ENCODE data around the gene CWC25. TPM values are rescaled to one million over a fixed set of nuclear protein-coding genes. Genes with fewer than 3 reads are reported as not detected.

Gene CWC25
- total and polyA plus RNA-seq, 4 donors: 20.1 to 21.4 (median 21.2) TPM

DNA sequence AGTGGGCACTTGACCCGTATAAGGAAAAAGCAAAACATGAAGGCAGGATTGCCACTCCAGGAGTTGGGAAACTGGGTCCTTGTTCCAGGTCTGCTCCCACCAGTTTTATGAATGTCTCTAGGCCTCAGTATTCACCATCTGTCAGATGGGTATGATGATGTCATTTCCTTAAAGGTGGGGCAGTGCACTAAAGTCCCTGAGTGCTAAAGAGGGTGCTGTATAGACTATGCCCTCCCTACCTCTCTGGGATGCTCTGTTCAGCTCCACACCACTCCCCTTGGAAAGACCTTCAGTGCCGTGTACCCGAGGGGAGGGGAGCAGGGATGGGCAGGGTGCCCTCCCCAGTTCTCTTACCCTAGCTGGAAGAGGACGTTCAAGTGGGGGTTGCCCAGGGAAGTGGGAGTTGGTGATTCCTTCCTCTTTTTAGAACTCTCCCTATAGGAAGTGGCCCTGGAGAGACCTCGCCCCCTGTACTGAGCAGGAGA is 46.9 kb upstream of the CWC25 start:
- TF ChIP-seq, protein P1, sequence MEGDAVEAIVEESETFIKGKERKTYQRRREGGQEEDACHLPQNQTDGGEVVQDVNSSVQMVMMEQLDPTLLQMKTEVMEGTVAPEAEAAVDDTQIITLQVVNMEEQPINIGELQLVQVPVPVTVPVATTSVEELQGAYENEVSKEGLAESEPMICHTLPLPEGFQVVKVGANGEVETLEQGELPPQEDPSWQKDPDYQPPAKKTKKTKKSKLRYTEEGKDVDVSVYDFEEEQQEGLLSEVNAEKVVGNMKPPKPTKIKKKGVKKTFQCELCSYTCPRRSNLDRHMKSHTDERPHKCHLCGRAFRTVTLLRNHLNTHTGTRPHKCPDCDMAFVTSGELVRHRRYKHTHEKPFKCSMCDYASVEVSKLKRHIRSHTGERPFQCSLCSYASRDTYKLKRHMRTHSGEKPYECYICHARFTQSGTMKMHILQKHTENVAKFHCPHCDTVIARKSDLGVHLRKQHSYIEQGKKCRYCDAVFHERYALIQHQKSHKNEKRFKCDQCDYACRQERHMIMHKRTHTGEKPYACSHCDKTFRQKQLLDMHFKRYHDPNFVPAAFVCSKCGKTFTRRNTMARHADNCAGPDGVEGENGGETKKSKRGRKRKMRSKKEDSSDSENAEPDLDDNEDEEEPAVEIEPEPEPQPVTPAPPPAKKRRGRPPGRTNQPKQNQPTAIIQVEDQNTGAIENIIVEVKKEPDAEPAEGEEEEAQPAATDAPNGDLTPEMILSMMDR (IDR thresholded peaks at IDR 0.05; ENCODE audit: control extremely low read depth, extremely low read depth): no peak
- Histone ChIP-seq H3K27me3 (ENCODE audit: control insufficient read depth in 3 of 3, insufficient read depth in 3 of 3, low read length in 2 of 3) (no peaks in the 10 kb centered on the region), H3K4me1 (ENCODE audit: control insufficient read depth in 5 of 5, insufficient read depth in 5 of 5, low read length in 5 of 5) (peaks cover 17 to 62% (median 37%) of the 10 kb centered on the region in 5 donors), H3K9ac (ENCODE audit: insufficient read depth in 1 of 2, low read length in 2 of 2) (peak overlapping the region in 1 of 2 donors; percentile 90), H3K27ac (ENCODE audit: low read depth in 1 of 2, low read length in 1 of 2) (peak overlapping the region in 1 of 2 donors; percentile 74), H3K4me3 (peak overlapping the region; percentile 93), H3K9me3 (ENCODE audit: control insufficient read depth in 4 of 4, insufficient read depth in 3 of 4, low read length in 3 of 4) (no peaks in the 10 kb centered on the region), H3K36me3 (ENCODE audit: control insufficient read depth in 4 of 4, insufficient read depth in 4 of 4, low read length in 4 of 4) (peaks cover 0 to 3% (median 1%) of the 10 kb centered on the region in 4 donors)
- ATAC-seq (ENCODE audit: insufficient read depth, low FRiP score) (no peak), DNase-seq (no peak)
- 11 to 12% methylated on average over 5 of the region's 5 CpGs for WGBS, 2 donors

GRCh38 chr17:38871247-38872015 is 46.3 kb upstream of the CWC25 start:
- peak; percentile 12 for ATAC-seq (ENCODE audit: insufficient read depth, low FRiP score)
- 18 to 25% methylated on average over 11 of the region's 11 CpGs for WGBS, 2 donors
- Histone ChIP-seq H3K9ac (ENCODE audit: insufficient read depth in 1 of 2, low read length in 2 of 2) (peak overlapping the region; percentile 57 to 90), H3K9me3 (ENCODE audit: control insufficient read depth in 4 of 4, insufficient read depth in 3 of 4, low read length in 3 of 4) (no peaks in the 10 kb centered on the region), H3K27me3 (ENCODE audit: control insufficient read depth in 3 of 3, insufficient read depth in 3 of 3, low read length in 2 of 3) (no peaks in the 10 kb centered on the region), H3K27ac (ENCODE audit: low read depth in 1 of 2, low read length in 1 of 2) (peak overlapping the region; percentile 55 to 74), H3K4me3 (peak overlapping the region; percentile 93), H3K36me3 (ENCODE audit: control insufficient read depth in 4 of 4, insufficient read depth in 4 of 4, low read length in 4 of 4) (peaks cover 0 to 3% (median 0%) of the 10 kb centered on the region in 4 donors), H3K4me1 (ENCODE audit: control insufficient read depth in 5 of 5, insufficient read depth in 5 of 5, low read length in 5 of 5) (peaks cover 17 to 62% (median 34%) of the 10 kb centered on the region in 5 donors)
- TF ChIP-seq, protein P1 (IDR thresholded peaks at IDR 0.05; ENCODE audit: control extremely low read depth, extremely low read depth): no peak
- peak; percentile 31 to 60 (median 47) for DNase-seq

GRCh38 chr17:38870259-38871165 is 45.4 kb upstream of the CWC25 start:
- DNase-seq: peak; percentile 82 to 89 (median 83)
- H3K27ac ChIP-seq (ENCODE audit: low read depth in 1 of 2, low read length in 1 of 2): peak overlapping the region; percentile 97
- H3K27me3 ChIP-seq (ENCODE audit: control insufficient read depth in 3 of 3, insufficient read depth in 3 of 3, low read length in 2 of 3): no peaks in the 10 kb centered on the region
- WGBS, 2 donors: 0 to 1% methylated on average over 36 to 52 of the region's 56 CpGs
- peak; percentile 63 for ATAC-seq (ENCODE audit: insufficient read depth, low FRiP score)
- H3K36me3 ChIP-seq (ENCODE audit: control insufficient read depth in 4 of 4, insufficient read depth in 4 of 4, low read length in 4 of 4): peaks cover 0 to 1% (median 0%) of the 10 kb centered on the region in 4 donors
- peak overlapping the region; percentile 93 for H3K4me3 ChIP-seq
- H3K4me1 ChIP-seq (ENCODE audit: control insufficient read depth in 5 of 5, insufficient read depth in 5 of 5, low read length in 5 of 5): peaks cover 17 to 58% (median 34%) of the 10 kb centered on the region in 5 donors
- no peaks in the 10 kb centered on the region for H3K9me3 ChIP-seq (ENCODE audit: control insufficient read depth in 4 of 4, insufficient read depth in 3 of 4, low read length in 3 of 4)
- peak overlapping the region; percentile 57 to 90 for H3K9ac ChIP-seq (ENCODE audit: insufficient read depth in 1 of 2, low read length in 2 of 2)
- TF ChIP-seq, protein P1 (IDR thresholded peaks at IDR 0.05; ENCODE audit: control extremely low read depth, extremely low read depth): no peak
